HFF-Myc (cell line): Measurements from ENCODE around the gene TTC23L.

ENCODE experiments used
- DNase-seq: peaks from one replicate; pipeline ENCODE4 v3.0.0-alpha.2; 2011; ENCODE audit warnings: low read depth; ENCODE audit errors: extremely low read depth
- H3K4me3 ChIP-seq: replicated peaks from 2 replicates; pipeline ENCODE4 v1.5.1; 2011; ENCODE audit warnings: low read depth, mild to moderate bottlenecking, control low read depth, low read length
- CTCF ChIP-seq: IDR thresholded peaks from 2 replicates; pipeline ENCODE4 v1.5.1; 2012; ENCODE audit warnings: mild to moderate bottlenecking, low read depth, low read length, control low read depth; ENCODE audit errors: missing control alignments

Gene TTC23L

GRCh38 chr5:34930462-34930844 lies 91.5 kb downstream of the TTC23L start:
- H3K4me3 ChIP-seq = peak overlapping the region; percentile 82
- no peak for DNase-seq
- no peak for TF ChIP-seq CTCF

GRCh38 chr5:34930870-34931269 lies 91.9 kb downstream of the TTC23L start:
- H3K4me3 ChIP-seq = peak overlapping the region; percentile 82
- TF ChIP-seq CTCF = no peak
- no peak for DNase-seq

- no peak overlapping the region for H3K4me3 ChIP-seq
- no peak for DNase-seq
- no peak for TF ChIP-seq CTCF
These were observed 94.0 kb downstream of the TTC23L start for GRCh38 chr5:34932947-34933346.

GRCh38 chr5:34941936-34942335 lies 103.0 kb downstream of the TTC23L start:
- TF ChIP-seq CTCF = no peak

GRCh38 chr5:34944044-34944443 lies 105.1 kb downstream of the TTC23L start:
- TF ChIP-seq CTCF = no peak
- no peak for DNase-seq
- H3K4me3 ChIP-seq = no peak overlapping the region

More at GRCh38 chr5:34941936-34942335, 103.0 kb downstream of the TTC23L start:
- H3K4me3 ChIP-seq = no peak overlapping the region
- no peak for DNase-seq

- no peak for DNase-seq
- no peak overlapping the region for H3K4me3 ChIP-seq
- no peak for TF ChIP-seq CTCF
These were observed 105.6 kb downstream of the TTC23L start for GRCh38 chr5:34944460-34945047.
